GM12864 (cell line): ENCODE data around the gene DDX54.

Experiments used
- DNase-seq: peaks from one replicate; pipeline ENCODE4 v3.0.0-alpha.2; 2011; ENCODE audit warnings: low read depth
- H3K4me3 ChIP-seq: 2 replicates; pipeline ENCODE4 v1.5.1; 2011; ENCODE audit warnings: mild to moderate bottlenecking, low read depth, low read length, control low read depth
- TF ChIP-seq, protein P1 (sequence below): IDR thresholded peaks from 2 replicates; pipeline ENCODE4 v1.5.1; 2011; ENCODE audit warnings: low read depth, mild to moderate bottlenecking, moderate library complexity, low read length, control low read depth, inconsistent platforms; ENCODE audit errors: missing control alignments

Gene DDX54

DNA sequence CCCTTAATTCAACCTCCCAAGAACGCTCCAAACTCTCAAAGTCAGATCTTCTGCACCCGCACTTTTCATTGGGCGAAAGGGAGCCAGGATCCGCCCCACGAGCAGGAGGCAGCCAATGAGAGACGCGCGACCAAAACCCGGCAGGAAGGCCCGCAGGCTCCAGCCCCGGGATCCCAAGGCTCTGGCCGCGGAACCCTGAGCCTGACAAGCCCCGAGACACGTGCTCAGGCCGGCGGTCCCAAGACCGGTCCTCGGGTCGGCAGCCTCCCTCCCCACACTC is 438 bp downstream of the DDX54 start:
- DNase-seq: peak; percentile 74
- TF ChIP-seq, protein P1, sequence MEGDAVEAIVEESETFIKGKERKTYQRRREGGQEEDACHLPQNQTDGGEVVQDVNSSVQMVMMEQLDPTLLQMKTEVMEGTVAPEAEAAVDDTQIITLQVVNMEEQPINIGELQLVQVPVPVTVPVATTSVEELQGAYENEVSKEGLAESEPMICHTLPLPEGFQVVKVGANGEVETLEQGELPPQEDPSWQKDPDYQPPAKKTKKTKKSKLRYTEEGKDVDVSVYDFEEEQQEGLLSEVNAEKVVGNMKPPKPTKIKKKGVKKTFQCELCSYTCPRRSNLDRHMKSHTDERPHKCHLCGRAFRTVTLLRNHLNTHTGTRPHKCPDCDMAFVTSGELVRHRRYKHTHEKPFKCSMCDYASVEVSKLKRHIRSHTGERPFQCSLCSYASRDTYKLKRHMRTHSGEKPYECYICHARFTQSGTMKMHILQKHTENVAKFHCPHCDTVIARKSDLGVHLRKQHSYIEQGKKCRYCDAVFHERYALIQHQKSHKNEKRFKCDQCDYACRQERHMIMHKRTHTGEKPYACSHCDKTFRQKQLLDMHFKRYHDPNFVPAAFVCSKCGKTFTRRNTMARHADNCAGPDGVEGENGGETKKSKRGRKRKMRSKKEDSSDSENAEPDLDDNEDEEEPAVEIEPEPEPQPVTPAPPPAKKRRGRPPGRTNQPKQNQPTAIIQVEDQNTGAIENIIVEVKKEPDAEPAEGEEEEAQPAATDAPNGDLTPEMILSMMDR: no peak
- H3K4me3 ChIP-seq: peak overlapping the region; percentile 75

DNA sequence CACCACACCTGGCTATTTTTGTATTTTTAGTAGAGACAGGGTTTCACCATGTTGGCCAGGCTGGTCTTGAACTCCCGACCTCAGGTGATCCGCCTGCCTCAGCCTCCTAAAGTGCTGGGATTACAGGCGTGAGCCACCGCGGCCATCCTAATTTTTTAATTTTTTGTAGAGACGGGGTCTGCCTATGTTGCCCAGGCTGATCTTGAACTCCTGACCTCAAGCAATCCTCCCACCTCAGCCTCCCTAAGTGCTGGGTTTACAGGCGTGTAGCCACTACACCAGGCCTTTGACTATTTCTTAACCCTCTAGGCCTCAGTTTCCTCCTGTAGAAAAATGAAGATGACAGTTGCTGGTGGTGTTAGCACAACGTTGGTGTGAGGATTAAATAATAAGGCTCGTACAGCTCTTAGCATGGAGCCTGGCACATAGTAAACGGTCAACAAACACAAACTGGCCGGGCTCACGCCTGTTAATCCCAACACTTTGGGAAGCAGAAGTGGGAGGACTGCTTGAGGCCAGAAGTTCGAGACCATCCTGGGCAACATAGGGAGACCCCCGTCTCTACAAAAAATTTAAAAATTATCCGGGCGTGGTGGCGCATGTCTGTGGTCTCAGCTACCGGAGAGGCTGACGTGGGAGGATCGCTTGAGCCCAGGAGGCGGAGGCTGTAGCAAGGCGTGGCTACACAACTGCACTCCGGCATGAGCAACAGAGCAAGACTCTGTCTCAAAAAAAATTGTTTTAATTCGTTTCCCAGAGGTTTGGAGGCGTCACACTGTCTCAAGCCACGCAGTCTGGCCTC is 979 bp downstream of the DDX54 start:
- peak overlapping the region; percentile 75 for H3K4me3 ChIP-seq
- no peak for DNase-seq
- TF ChIP-seq, protein P1: no peak

GRCh38 chr12:113183030-113183589 is 2.2 kb downstream of the DDX54 start:
- no peak overlapping the region for H3K4me3 ChIP-seq
- TF ChIP-seq, protein P1: no peak
- DNase-seq: no peak

- H3K4me3 ChIP-seq: no peak overlapping the region
- TF ChIP-seq, protein P1: no peak
- no peak for DNase-seq
Measured at GRCh38 chr12:113181975-113182374, 3.3 kb downstream of the DDX54 start.

GRCh38 chr12:113180333-113180732 is 4.9 kb downstream of the DDX54 start:
- no peak overlapping the region for H3K4me3 ChIP-seq
- DNase-seq: no peak
- TF ChIP-seq, protein P1: no peak

- no peak overlapping the region for H3K4me3 ChIP-seq
- TF ChIP-seq, protein P1: no peak
- DNase-seq: no peak
Measured at GRCh38 chr12:113179023-113179422, 6.3 kb downstream of the DDX54 start.
